ENCODE results near the gene CHST7. TPM values are rescaled to one million over a fixed set of nuclear protein-coding genes. Genes with fewer than 3 reads are reported as not detected.

CHST7 gene
- total RNA-seq, 1 experiment from 2014 or later = 7.7 TPM

- no peak overlapping the region for H3K27ac ChIP-seq (ENCODE audit: low read depth, low read length)
- DNase-seq (ENCODE audit: low read depth, low spot score) = no peak
- no peak overlapping the region for H3K4me3 ChIP-seq (replicated peaks in 1 of 2; ENCODE audit: low read depth in 1 of 2, low read length in 2 of 2)
- ChIA-PET RAD21 (ENCODE audit: low non-redundant PET in 1 of 2, low total read pairs in 2 of 2, uncharacterized antibody in 2 of 2, unreplicated experiment in 2 of 2) (no interaction called here), CTCF (no interaction called here), POLR2A (no interaction called here)
- 0 out of 4 replicates have a peak, but pooled peaks cover 0 to 4% of the 10 kb centered on the region in 2 experiments for H3K4me1 ChIP-seq (ENCODE audit: control insufficient read depth in 1 of 2, insufficient read depth in 2 of 2, low read length in 2 of 2)
- no peaks in the 10 kb centered on the region for H3K9me2 ChIP-seq (ENCODE audit: insufficient read depth)
- H2AFZ ChIP-seq (ENCODE audit: low read depth, low read length, poor library complexity, severe bottlenecking) = no peak overlapping the region
- no peaks in the 10 kb centered on the region for H3K79me2 ChIP-seq (ENCODE audit: insufficient read depth, low read length)
- BruUV-seq (replicated peaks) = no TSS peak
- no peaks in the 10 kb centered on the region for H3K27me3 ChIP-seq (ENCODE audit: insufficient read depth, low read length)
- H3K36me3 ChIP-seq (ENCODE audit: control insufficient read depth in 1 of 2, insufficient read depth in 2 of 2, low read length in 2 of 2) = no peaks in the 10 kb centered on the region
- no peaks in the 10 kb centered on the region for H3K9me3 ChIP-seq (ENCODE audit: control insufficient read depth in 1 of 2, insufficient read depth in 1 of 2, low read depth in 1 of 2, low read length in 2 of 2)
- intact Hi-C loops (cut with micrococcal nuclease) = no loop called here
- no peak for ATAC-seq
- no peak for TF ChIP-seq SIN3A (IDR thresholded peaks at IDR 0.05; ENCODE audit: low read depth)
- TF ChIP-seq ZBTB33 (IDR thresholded peaks at IDR 0.05; ENCODE audit: extremely low read depth, insufficient replicate concordance, low read length) = no peak
- no peak for TF ChIP-seq POLR2AphosphoS5 (IDR thresholded peaks at IDR 0.05; ENCODE audit: low read depth, low read length)
- TF ChIP-seq ELF1 (IDR thresholded peaks at IDR 0.05; ENCODE audit: borderline replicate concordance, low read depth) = no peak
- TF ChIP-seq EZH2phosphoT487 (IDR thresholded peaks at IDR 0.05; ENCODE audit: borderline replicate concordance) = no peak
- no peak for TF ChIP-seq EGR1 (IDR thresholded peaks at IDR 0.05; ENCODE audit: low read depth)
- TF ChIP-seq, protein P1, sequence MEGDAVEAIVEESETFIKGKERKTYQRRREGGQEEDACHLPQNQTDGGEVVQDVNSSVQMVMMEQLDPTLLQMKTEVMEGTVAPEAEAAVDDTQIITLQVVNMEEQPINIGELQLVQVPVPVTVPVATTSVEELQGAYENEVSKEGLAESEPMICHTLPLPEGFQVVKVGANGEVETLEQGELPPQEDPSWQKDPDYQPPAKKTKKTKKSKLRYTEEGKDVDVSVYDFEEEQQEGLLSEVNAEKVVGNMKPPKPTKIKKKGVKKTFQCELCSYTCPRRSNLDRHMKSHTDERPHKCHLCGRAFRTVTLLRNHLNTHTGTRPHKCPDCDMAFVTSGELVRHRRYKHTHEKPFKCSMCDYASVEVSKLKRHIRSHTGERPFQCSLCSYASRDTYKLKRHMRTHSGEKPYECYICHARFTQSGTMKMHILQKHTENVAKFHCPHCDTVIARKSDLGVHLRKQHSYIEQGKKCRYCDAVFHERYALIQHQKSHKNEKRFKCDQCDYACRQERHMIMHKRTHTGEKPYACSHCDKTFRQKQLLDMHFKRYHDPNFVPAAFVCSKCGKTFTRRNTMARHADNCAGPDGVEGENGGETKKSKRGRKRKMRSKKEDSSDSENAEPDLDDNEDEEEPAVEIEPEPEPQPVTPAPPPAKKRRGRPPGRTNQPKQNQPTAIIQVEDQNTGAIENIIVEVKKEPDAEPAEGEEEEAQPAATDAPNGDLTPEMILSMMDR (IDR thresholded peaks at IDR 0.05 in 2 of 3, conservative IDR thresholded peaks at IDR 0.05 in 1 of 3; ENCODE audit: borderline replicate concordance in 1 of 3, insufficient read depth in 1 of 3, low read depth in 2 of 3, low read length in 2 of 3) = no peak
- no peak for TF ChIP-seq RAD21 (IDR thresholded peaks at IDR 0.05; ENCODE audit: low read depth)
- no peak for TF ChIP-seq SP1 (IDR thresholded peaks at IDR 0.05; ENCODE audit: low read depth)
- TF ChIP-seq CEBPB (IDR thresholded peaks at IDR 0.05; ENCODE audit: low read depth) = no peak
- no peak for TF ChIP-seq CBX3 (IDR thresholded peaks at IDR 0.05; ENCODE audit: low read depth)
- no peak for TF ChIP-seq JUND (IDR thresholded peaks at IDR 0.05)
- TF ChIP-seq YY1 (IDR thresholded peaks at IDR 0.05; ENCODE audit: extremely low read depth, insufficient replicate concordance, low read depth, low read length) = no peak
- H3K4me2 ChIP-seq (ENCODE audit: low read length) = no peak overlapping the region
- no peaks in the 10 kb centered on the region for H4K20me1 ChIP-seq (ENCODE audit: insufficient read depth)
- no peak overlapping the region for H3K9ac ChIP-seq (ENCODE audit: low read length)
These were observed 29.0 kb downstream of the CHST7 start for GRCh38 chrX:46602468-46603102.

All from HCT116 (cell line).